Measurements from ENCODE around the gene GOLGA7B. TPM values are rescaled to one million over a fixed set of nuclear protein-coding genes. Genes with fewer than 3 reads are reported as not detected.

Gene GOLGA7B
- total and polyA plus RNA-seq, 2 donors, result 0.11 to 0.56 TPM

DNA sequence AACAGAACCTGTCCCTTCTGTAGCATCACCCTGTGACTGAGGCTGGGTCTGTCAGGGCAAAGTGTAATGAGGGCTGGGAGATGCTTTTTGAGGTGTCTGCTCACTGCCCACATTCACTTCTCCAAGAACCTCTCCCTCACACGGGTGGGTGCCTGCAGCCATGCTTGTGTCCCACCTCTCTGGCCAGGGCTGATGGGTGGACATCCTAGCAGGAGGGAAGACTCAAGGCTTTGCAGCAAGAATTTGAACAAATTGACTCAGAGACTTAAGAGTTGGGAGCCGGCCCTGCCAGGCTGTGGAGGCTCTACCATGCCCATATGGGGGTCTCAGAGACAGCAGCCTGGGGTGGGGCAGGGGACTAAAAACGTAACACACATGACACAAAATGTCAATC is 33.4 kb downstream of the GOLGA7B start:
- WGBS, result 60% methylated on average over 3 of the region's 3 CpGs

GRCh38 chr10:97886286-97886685 is 36.6 kb downstream of the GOLGA7B start:
- WGBS, result 59% methylated on average over 5 of the region's 5 CpGs
- no peak for DNase-seq (ENCODE audit: extremely low spot score)

More for the DNA sequence above, 33.4 kb downstream of the GOLGA7B start:
- Histone ChIP-seq H3K36me3 (ENCODE audit: insufficient read depth) (no peaks in the 10 kb centered on the region), H3K27ac (ENCODE audit: low read depth) (no peak overlapping the region), H3K4me3 (ENCODE audit: low read depth, low read length) (no peak overlapping the region), H3K4me1 (ENCODE audit: insufficient read depth) (no peaks in the 10 kb centered on the region)
- no peak for DNase-seq (ENCODE audit: extremely low spot score)

DNA sequence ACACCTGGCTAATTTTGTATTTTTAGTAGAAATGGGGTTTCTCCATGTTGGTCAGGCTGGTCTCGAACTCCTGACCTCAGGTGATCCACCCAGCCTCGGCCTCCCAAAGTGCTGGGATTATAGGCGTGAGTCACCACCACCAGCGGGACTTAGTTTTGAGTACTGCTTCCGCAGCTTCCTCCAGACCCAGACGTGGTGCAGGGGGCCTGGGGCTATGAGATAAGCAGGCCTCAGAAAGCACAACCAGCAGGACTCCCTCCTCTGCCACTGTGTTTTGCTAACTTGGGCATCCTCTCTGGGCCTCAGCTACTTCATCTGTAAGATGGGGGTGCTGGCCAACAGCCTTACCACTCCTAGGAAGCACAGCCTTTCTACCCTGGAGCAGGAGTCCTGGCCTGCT is 37.8 kb downstream of the GOLGA7B start:
- H3K36me3 ChIP-seq (ENCODE audit: insufficient read depth), result no peaks in the 10 kb centered on the region
- no peaks in the 10 kb centered on the region for H3K4me1 ChIP-seq (ENCODE audit: insufficient read depth)
- no peak overlapping the region for H3K4me3 ChIP-seq (ENCODE audit: low read depth, low read length)
- no peak for DNase-seq (ENCODE audit: extremely low spot score)
- H3K27ac ChIP-seq (ENCODE audit: low read depth), result no peak overlapping the region
- 78% methylated on average over 6 of the region's 6 CpGs for WGBS

More at GRCh38 chr10:97886286-97886685, 36.6 kb downstream of the GOLGA7B start:
- Histone ChIP-seq H3K27ac (ENCODE audit: low read depth) (no peak overlapping the region), H3K36me3 (ENCODE audit: insufficient read depth) (no peaks in the 10 kb centered on the region), H3K4me3 (ENCODE audit: low read depth, low read length) (no peak overlapping the region), H3K4me1 (ENCODE audit: insufficient read depth) (no peaks in the 10 kb centered on the region)

DNA sequence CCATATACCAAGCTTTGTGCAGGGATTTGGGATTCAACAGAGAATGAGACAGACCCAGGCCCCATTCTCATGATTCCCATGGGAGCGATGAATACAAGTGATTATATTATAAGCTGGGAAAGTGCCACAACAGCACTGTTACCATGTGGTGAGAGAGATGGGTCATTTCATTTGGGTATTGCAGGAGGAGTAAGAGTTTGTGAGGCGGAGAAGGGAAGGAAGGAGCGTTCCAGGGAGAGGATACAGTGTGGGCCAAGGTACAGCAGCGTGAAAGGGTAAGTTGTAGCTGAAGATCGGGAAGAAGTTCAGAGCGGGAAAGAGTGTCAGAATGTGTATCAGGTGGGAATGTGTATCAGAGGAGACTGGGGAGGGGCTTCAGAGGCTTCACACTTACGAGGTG is 38.5 kb downstream of the GOLGA7B start:
- DNase-seq (ENCODE audit: extremely low spot score), result no peak
- H3K4me1 ChIP-seq (ENCODE audit: insufficient read depth), result no peaks in the 10 kb centered on the region
- H3K27ac ChIP-seq (ENCODE audit: low read depth), result no peak overlapping the region
- 92% methylated on average over 7 of the region's 7 CpGs for WGBS
- no peaks in the 10 kb centered on the region for H3K36me3 ChIP-seq (ENCODE audit: insufficient read depth)
- H3K4me3 ChIP-seq (ENCODE audit: low read depth, low read length), result no peak overlapping the region

GRCh38 chr10:97888641-97889262 is 39.1 kb downstream of the GOLGA7B start:
- no peak for DNase-seq (ENCODE audit: extremely low spot score)
- Histone ChIP-seq H3K27ac (ENCODE audit: low read depth) (no peak overlapping the region), H3K4me3 (ENCODE audit: low read depth, low read length) (no peak overlapping the region), H3K36me3 (ENCODE audit: insufficient read depth) (no peaks in the 10 kb centered on the region), H3K4me1 (ENCODE audit: insufficient read depth) (no peaks in the 10 kb centered on the region)
- 48% methylated on average over 12 of the region's 12 CpGs for WGBS

- Histone ChIP-seq H3K27ac (ENCODE audit: low read depth) (no peak overlapping the region), H3K4me1 (ENCODE audit: insufficient read depth) (no peaks in the 10 kb centered on the region), H3K36me3 (ENCODE audit: insufficient read depth) (no peaks in the 10 kb centered on the region), H3K4me3 (ENCODE audit: low read depth, low read length) (no peak overlapping the region)
- no peak for DNase-seq (ENCODE audit: extremely low spot score)
- WGBS, result 47% methylated on average over 18 of the region's 18 CpGs
These were observed 40.0 kb downstream of the GOLGA7B start for GRCh38 chr10:97889461-97890265.

DNA sequence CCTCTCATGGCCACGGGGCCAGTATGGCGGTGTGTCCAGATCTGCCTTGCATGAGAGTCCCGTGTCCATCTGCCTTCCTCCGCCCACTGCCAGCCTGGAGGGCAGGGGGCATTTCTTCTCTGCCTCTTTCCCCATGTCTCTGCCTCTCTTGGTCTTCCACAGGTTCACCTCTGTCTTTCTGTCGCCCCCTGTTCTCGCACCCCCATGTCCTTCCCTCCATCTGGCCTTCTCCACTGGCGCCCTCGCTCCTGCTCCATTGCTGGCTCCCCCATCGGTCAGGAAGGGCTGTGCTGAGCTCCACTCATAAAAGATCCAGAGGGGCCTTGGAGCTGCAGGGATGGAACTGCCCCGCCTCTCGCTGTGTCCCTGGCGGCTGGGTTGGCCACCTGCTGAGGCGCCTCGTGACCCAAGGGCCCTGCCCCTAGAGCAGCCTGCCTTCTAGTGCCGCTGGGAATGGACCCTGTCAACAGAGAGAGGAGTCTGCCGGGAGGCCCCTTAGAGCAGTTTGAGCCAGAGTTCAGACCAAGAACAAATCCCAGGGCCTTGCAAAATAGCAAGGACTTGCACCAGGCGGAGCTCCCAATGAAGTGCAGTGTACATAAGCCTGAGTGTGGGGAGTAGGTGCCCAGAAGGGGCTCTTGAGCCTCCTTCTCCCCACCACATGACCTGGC is 42.0 kb downstream of the GOLGA7B start:
- 74% methylated on average over 17 of the region's 17 CpGs for WGBS
- H3K4me3 ChIP-seq (ENCODE audit: low read depth, low read length), result no peak overlapping the region
- DNase-seq (ENCODE audit: extremely low spot score), result no peak
- no peak overlapping the region for H3K27ac ChIP-seq (ENCODE audit: low read depth)
- no peaks in the 10 kb centered on the region for H3K36me3 ChIP-seq (ENCODE audit: insufficient read depth)
- H3K4me1 ChIP-seq (ENCODE audit: insufficient read depth), result no peaks in the 10 kb centered on the region

GRCh38 chr10:97892506-97892905 is 42.9 kb downstream of the GOLGA7B start:
- H3K27ac ChIP-seq (ENCODE audit: low read depth), result no peak overlapping the region
- DNase-seq (ENCODE audit: extremely low spot score), result no peak
- no peaks in the 10 kb centered on the region for H3K36me3 ChIP-seq (ENCODE audit: insufficient read depth)
- H3K4me3 ChIP-seq (ENCODE audit: low read depth, low read length), result no peak overlapping the region
- no peaks in the 10 kb centered on the region for H3K4me1 ChIP-seq (ENCODE audit: insufficient read depth)
- 80% methylated on average over 2 of the region's 2 CpGs for WGBS

DNA sequence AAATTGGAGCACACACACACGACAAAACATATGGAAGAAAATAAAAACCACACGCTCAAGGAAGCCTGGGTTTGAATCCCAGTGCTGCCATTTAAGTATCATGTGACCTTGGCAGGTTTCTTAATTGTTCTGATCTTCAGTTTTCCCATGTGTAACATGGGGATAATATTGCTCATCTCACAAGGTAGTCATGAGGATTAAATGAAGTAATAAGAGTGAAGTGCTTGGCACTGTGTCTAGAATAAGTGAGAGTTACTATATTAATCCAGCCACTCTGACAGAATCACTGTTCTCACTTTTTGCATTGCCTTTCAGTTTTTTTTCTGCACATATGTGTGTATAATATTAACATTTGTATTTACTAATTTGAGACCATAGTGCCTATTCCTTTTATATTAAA is 43.3 kb downstream of the GOLGA7B start:
- Histone ChIP-seq H3K27ac (ENCODE audit: low read depth) (no peak overlapping the region), H3K36me3 (ENCODE audit: insufficient read depth) (no peaks in the 10 kb centered on the region), H3K4me1 (ENCODE audit: insufficient read depth) (no peaks in the 10 kb centered on the region), H3K4me3 (ENCODE audit: low read depth, low read length) (no peak overlapping the region)
- 63% methylated on average over 2 of the region's 2 CpGs for WGBS
- DNase-seq (ENCODE audit: extremely low spot score), result no peak

DNA sequence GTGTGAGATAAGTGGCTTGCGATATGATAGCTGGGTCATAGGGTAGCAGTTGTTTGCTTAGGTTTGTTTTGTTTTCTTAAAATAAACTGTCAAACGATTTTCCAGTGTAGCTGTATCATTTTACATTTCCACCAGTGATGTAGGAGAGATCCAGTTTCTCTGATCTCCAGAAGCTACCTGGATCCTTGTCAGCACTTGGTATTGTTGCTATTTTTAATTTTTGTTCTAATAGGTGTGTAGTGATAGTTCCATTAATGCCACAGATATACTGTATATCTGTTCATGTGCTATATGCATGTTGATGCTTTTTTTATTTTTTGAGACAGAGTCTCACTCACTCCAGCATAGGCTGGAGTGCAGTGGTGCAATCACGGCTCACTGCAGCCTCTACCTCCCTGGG is 44.4 kb downstream of the GOLGA7B start:
- H3K4me3 ChIP-seq (ENCODE audit: low read depth, low read length), result no peak overlapping the region
- no peaks in the 10 kb centered on the region for H3K4me1 ChIP-seq (ENCODE audit: insufficient read depth)
- WGBS, result 76% methylated on average over 3 of the region's 3 CpGs
- DNase-seq (ENCODE audit: extremely low spot score), result no peak
- H3K36me3 ChIP-seq (ENCODE audit: insufficient read depth), result no peaks in the 10 kb centered on the region
- H3K27ac ChIP-seq (ENCODE audit: low read depth), result no peak overlapping the region

- 89% methylated on average over 13 of the region's 13 CpGs for WGBS
- H3K4me3 ChIP-seq (ENCODE audit: low read depth, low read length), result no peak overlapping the region
These were observed 45.4 kb downstream of the GOLGA7B start for GRCh38 chr10:97895084-97895483.

DNA sequence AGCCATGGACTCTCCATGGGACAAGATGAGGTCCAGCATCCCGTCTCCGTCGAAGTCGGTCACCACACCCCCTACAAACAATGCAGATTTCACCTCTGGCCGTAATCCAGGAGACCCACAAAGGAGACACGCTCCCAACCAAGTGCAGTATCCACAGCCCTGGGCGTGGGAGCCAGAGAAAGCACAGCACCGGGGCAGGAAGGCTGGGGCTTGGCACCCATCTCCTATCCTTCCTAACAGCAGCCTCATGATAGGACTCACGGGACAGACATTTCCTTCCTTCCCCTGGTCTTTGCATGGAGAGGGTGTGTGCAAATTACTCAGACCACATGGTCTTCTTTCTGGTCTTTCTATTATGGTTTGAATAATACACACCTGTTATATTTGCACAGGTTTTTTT is 46.3 kb downstream of the GOLGA7B start:
- Histone ChIP-seq H3K36me3 (ENCODE audit: insufficient read depth) (no peaks in the 10 kb centered on the region), H3K4me1 (ENCODE audit: insufficient read depth) (no peaks in the 10 kb centered on the region), H3K4me3 (ENCODE audit: low read depth, low read length) (no peak overlapping the region), H3K27ac (ENCODE audit: low read depth) (no peak overlapping the region)
- DNase-seq (ENCODE audit: extremely low spot score), result no peak
- WGBS, result 64% methylated on average over 9 of the region's 9 CpGs

More at GRCh38 chr10:97895084-97895483, 45.4 kb downstream of the GOLGA7B start:
- Histone ChIP-seq H3K27ac (ENCODE audit: low read depth) (no peak overlapping the region), H3K4me1 (ENCODE audit: insufficient read depth) (no peaks in the 10 kb centered on the region), H3K36me3 (ENCODE audit: insufficient read depth) (no peaks in the 10 kb centered on the region)
- no peak for DNase-seq (ENCODE audit: extremely low spot score)

GRCh38 chr10:97896756-97897358 is 47.2 kb downstream of the GOLGA7B start:
- H3K4me1 ChIP-seq (ENCODE audit: insufficient read depth), result no peaks in the 10 kb centered on the region
- no peaks in the 10 kb centered on the region for H3K36me3 ChIP-seq (ENCODE audit: insufficient read depth)
- no peak for DNase-seq (ENCODE audit: extremely low spot score)
- WGBS, result 92% methylated on average over 13 of the region's 13 CpGs
- H3K4me3 ChIP-seq (ENCODE audit: low read depth, low read length), result no peak overlapping the region
- no peak overlapping the region for H3K27ac ChIP-seq (ENCODE audit: low read depth)
